Naive thymus-derived CD8-positive, alpha-beta T cell (primary cell): ENCODE results near the gene IST1. TPM values are rescaled to one million over a fixed set of nuclear protein-coding genes. Genes with fewer than 3 reads are reported as not detected.
"Not testable (repeated sequence)": the region's sequence is repeated elsewhere in the genome, so short reads cannot be mapped to it uniquely, and the experiment has no call there.

Source experiments
- ATAC-seq, 2 donors: fragments of 150-1000 bp; cut with Tn5 transposase in 1 of 2; sonication (Bioruptor Pico), chemical (Tn5 transposase) in 1 of 2; 1 replicate in 1 of 2; 2 replicates in 1 of 2; pipeline ENCODE4 v1.10.0; 2021; ENCODE audit warnings: mild to moderate bottlenecking in 2 of 2, moderate library complexity in 2 of 2
- POLR2A ChIA-PET: fragments of 350-600 bp; sonication (Branson Sonifier 250); formaldehyde crosslinking; loops from one replicate; lab custom pipeline; 2021; ENCODE audit warnings: antibody characterized with exemption; lab: Charles Lee
- DNase-seq, 10 donors: peaks; one replicate each; pipeline versions ENCODE4 v3.0.0 to v3.0.0-alpha.2; 2020 to 2022
- H3K27ac Mint-ChIP-seq, 10 donors: one replicate each; pipeline ENCODE4 v1.8.0; 2020 to 2022; ENCODE audit warnings: mild to moderate bottlenecking in 10 of 10, mixed read lengths in 10 of 10, moderate library complexity in 4 of 10, inconsistent platforms in 1 of 10
- H3K27me3 Mint-ChIP-seq, 5 donors: one replicate each; pipeline ENCODE4 v1.8.0; 2021 to 2022; ENCODE audit warnings: mixed read lengths in 5 of 5
- H3K36me3 Mint-ChIP-seq, 3 donors: one replicate each; pipeline ENCODE4 v1.8.0; 2020 to 2022; ENCODE audit warnings: mixed read lengths in 3 of 3, mild to moderate bottlenecking in 2 of 3, inconsistent platforms in 1 of 3
- H3K4me1 Mint-ChIP-seq, 4 donors: one replicate each; pipeline ENCODE4 v1.8.0; 2021 to 2022; ENCODE audit warnings: mixed read lengths in 4 of 4
- H3K4me3 Mint-ChIP-seq, 10 donors: one replicate each; pipeline ENCODE4 v1.8.0; 2020 to 2022; ENCODE audit warnings: mild to moderate bottlenecking in 10 of 10, mixed read lengths in 10 of 10, moderate library complexity in 6 of 10, inconsistent platforms in 1 of 10
- H3K9me3 Mint-ChIP-seq, 9 donors: one replicate each; pipeline ENCODE4 v1.8.0; 2020 to 2022; ENCODE audit warnings: mixed read lengths in 9 of 9, mild to moderate bottlenecking in 3 of 9, inconsistent platforms in 1 of 9, moderate library complexity in 1 of 9
- polyA plus RNA-seq, 3 donors: library from polyadenylated mRNA; unstranded; fragments of 300-500 nt; fragmentation: Illumina TruSeq; gene quantifications; one replicate each; pipeline ENCODE4 v1.2.3, GENCODE V29; 2021
- total RNA-seq, 8 experiments: library from RNA in 2 of 8; stranded (reverse) in 2 of 8; gene quantifications; one replicate each; pipeline ENCODE4 v1.2.3 and lab custom pipeline; 2021 to 2026

The IST1 gene
- total and polyA plus RNA-seq, 5 experiments from 2014 or later, result 115 to 298 (median 161) TPM

- DNase-seq, result peak in 1 of 10 donors; percentile 45
- Mint-ChIP-seq H3K27me3 (no peaks in the 10 kb centered on the region), H3K4me3 (peak overlapping the region in 2 of 10 donors; percentile 6 to 80), H3K36me3 (peaks cover 0 to 56% (median 5%) of the 10 kb centered on the region in 3 donors), H3K27ac (peak overlapping the region in 8 of 10 donors; percentile 29 to 93 (median 70)), H3K4me1 (peaks cover 28 to 69% (median 57%) of the 10 kb centered on the region in 4 donors), H3K9me3 (no peaks in the 10 kb centered on the region)
- peak; percentile 32 to 35 for ATAC-seq
- POLR2A ChIA-PET, result interaction anchor here (2.7 kb wide), 1 partner anchor 26 kb away, joined by 11 read pairs; no protein-coding TSS in a partner anchor
Measured at GRCh38 chr16:71855937-71856662, 39.2 kb upstream of the IST1 start.

GRCh38 chr16:71859762-71860521 lies 35.4 kb upstream of the IST1 start:
- ATAC-seq, result no peak
- no peak for DNase-seq
- H3K27ac Mint-ChIP-seq, result peak overlapping the region in 3 of 10 donors; percentile 20 to 58 (median 27)
- POLR2A ChIA-PET, result no interaction called here
- no peaks in the 10 kb centered on the region for H3K9me3 Mint-ChIP-seq
- H3K36me3 Mint-ChIP-seq, result peaks cover 0 to 43% (median 5%) of the 10 kb centered on the region in 3 donors
- no peak overlapping the region for H3K4me3 Mint-ChIP-seq
- H3K4me1 Mint-ChIP-seq, result peaks cover 20 to 31% (median 28%) of the 10 kb centered on the region in 4 donors
- no peaks in the 10 kb centered on the region for H3K27me3 Mint-ChIP-seq

GRCh38 chr16:71863995-71864394 lies 31.3 kb upstream of the IST1 start:
- no peaks in the 10 kb centered on the region for H3K27me3 Mint-ChIP-seq
- H3K9me3 Mint-ChIP-seq, result no peaks in the 10 kb centered on the region
- DNase-seq, result no peak
- H3K27ac Mint-ChIP-seq, result no peak overlapping the region
- no peak for ATAC-seq
- POLR2A ChIA-PET, result no interaction called here
- peaks cover 2 to 6% (median 5%) of the 10 kb centered on the region in 4 donors for H3K4me1 Mint-ChIP-seq
- H3K4me3 Mint-ChIP-seq, result no peak overlapping the region
- H3K36me3 Mint-ChIP-seq, result peaks cover 0 to 45% (median 5%) of the 10 kb centered on the region in 3 donors

- ATAC-seq (no peak), DNase-seq (no peak)
- Mint-ChIP-seq H3K27me3 (no peaks in the 10 kb centered on the region), H3K4me1 (peaks cover 0 to 11% (median 3%) of the 10 kb centered on the region in 4 donors), H3K36me3 (peaks cover 0 to 37% (median 5%) of the 10 kb centered on the region in 3 donors), H3K4me3 (peak overlapping the region in 1 of 10 donors; percentile 2), H3K27ac (peak overlapping the region in 1 of 10 donors; percentile 32), H3K9me3 (no peaks in the 10 kb centered on the region)
- POLR2A ChIA-PET, result interaction anchor here (0.5 to 0.7 kb wide), 2 partner anchors 14 to 33 kb away, joined by 3 to 4 read pairs; no protein-coding TSS in a partner anchor
Measured at GRCh38 chr16:71865173-71865863, 30.0 kb upstream of the IST1 start.

GRCh38 chr16:71867175-71867574 lies 28.2 kb upstream of the IST1 start:
- not testable (repeated sequence) for H3K27ac Mint-ChIP-seq, ATAC-seq, H3K4me3 Mint-ChIP-seq, DNase-seq, H3K27me3 Mint-ChIP-seq, H3K9me3 Mint-ChIP-seq
- H3K36me3 Mint-ChIP-seq, result peaks cover 0 to 28% (median 7%) of the 10 kb centered on the region in 3 donors
- peaks cover 0 to 12% (median 3%) of the 10 kb centered on the region in 4 donors for H3K4me1 Mint-ChIP-seq
- POLR2A ChIA-PET, result interaction anchor here (0.6 kb wide), 1 partner anchor 89 kb away, joined by 3 read pairs; no protein-coding TSS in a partner anchor

GRCh38 chr16:71867939-71868338 lies 27.4 kb upstream of the IST1 start:
- no peak overlapping the region for H3K27ac Mint-ChIP-seq
- no peaks in the 10 kb centered on the region for H3K27me3 Mint-ChIP-seq
- no peak for DNase-seq
- POLR2A ChIA-PET, result interaction anchor here (0.5 kb wide), 2 partner anchors 25 to 64 kb away, joined by 3 read pairs; no protein-coding TSS in a partner anchor
- peaks cover 0 to 28% (median 7%) of the 10 kb centered on the region in 3 donors for H3K36me3 Mint-ChIP-seq
- no peaks in the 10 kb centered on the region for H3K9me3 Mint-ChIP-seq
- no peak for ATAC-seq
- H3K4me3 Mint-ChIP-seq, result no peak overlapping the region
- H3K4me1 Mint-ChIP-seq, result peaks cover 0 to 20% (median 10%) of the 10 kb centered on the region in 4 donors

GRCh38 chr16:71869089-71869488 lies 26.2 kb upstream of the IST1 start:
- ATAC-seq (no peak), DNase-seq (no peak)
- H3K27me3 Mint-ChIP-seq, result no peaks in the 10 kb centered on the region
- H3K36me3 Mint-ChIP-seq, result peaks cover 0 to 22% (median 4%) of the 10 kb centered on the region in 3 donors
- H3K9me3 Mint-ChIP-seq, result no peaks in the 10 kb centered on the region
- POLR2A ChIA-PET, result no interaction called here
- H3K4me1 Mint-ChIP-seq, result peaks cover 0 to 24% (median 14%) of the 10 kb centered on the region in 4 donors
- no peak overlapping the region for H3K27ac Mint-ChIP-seq
- no peak overlapping the region for H3K4me3 Mint-ChIP-seq

GRCh38 chr16:71870818-71871217 lies 24.5 kb upstream of the IST1 start:
- DNase-seq (no peak), ATAC-seq (no peak)
- POLR2A ChIA-PET, result interaction anchor here (1.8 kb wide), 1 partner anchor 10 kb away, joined by 5 read pairs; no protein-coding TSS in a partner anchor
- H3K27ac Mint-ChIP-seq, result no peak overlapping the region
- no peak overlapping the region for H3K4me3 Mint-ChIP-seq
- no peaks in the 10 kb centered on the region for H3K27me3 Mint-ChIP-seq
- H3K9me3 Mint-ChIP-seq, result no peaks in the 10 kb centered on the region
- peaks cover 0 to 14% (median 3%) of the 10 kb centered on the region in 3 donors for H3K36me3 Mint-ChIP-seq
- peaks cover 0 to 24% (median 14%) of the 10 kb centered on the region in 4 donors for H3K4me1 Mint-ChIP-seq

- POLR2A ChIA-PET, result interaction anchor here (0.6 kb wide), 1 partner anchor 110 kb away, joined by 4 read pairs; no protein-coding TSS in a partner anchor
- Mint-ChIP-seq H3K4me3 (peak overlapping the region; percentile 24 to 76 (median 52)), H3K9me3 (no peaks in the 10 kb centered on the region), H3K27ac (peak overlapping the region; percentile 72 to 94 (median 86)), H3K4me1 (peaks cover 0 to 24% (median 14%) of the 10 kb centered on the region in 4 donors), H3K27me3 (no peaks in the 10 kb centered on the region), H3K36me3 (peaks cover 0 to 8% (median 3%) of the 10 kb centered on the region in 3 donors)
- ATAC-seq (no peak), DNase-seq (no peak)
Measured at GRCh38 chr16:71873199-71873598, 22.1 kb upstream of the IST1 start.

- Mint-ChIP-seq H3K4me1 (peaks cover 32 to 44% (median 43%) of the 10 kb centered on the region in 4 donors), H3K27ac (peak overlapping the region in 2 of 10 donors; percentile 58 to 79), H3K4me3 (peak overlapping the region in 1 of 10 donors; percentile 25)
Measured at GRCh38 chr16:71878911-71879310, 16.4 kb upstream of the IST1 start.

GRCh38 chr16:71880176-71880575 lies 15.2 kb upstream of the IST1 start:
- ATAC-seq (no peak), DNase-seq (no peak)
- Mint-ChIP-seq H3K36me3 (peaks cover 7 to 18% (median 8%) of the 10 kb centered on the region in 3 donors), H3K27me3 (peaks cover 0 to 2% (median 0%) of the 10 kb centered on the region in 5 donors), H3K27ac (peak overlapping the region in 4 of 10 donors; percentile 15 to 79 (median 52)), H3K9me3 (peaks cover 0 to 2% (median 0%) of the 10 kb centered on the region in 9 donors), H3K4me1 (peaks cover 37 to 54% (median 52%) of the 10 kb centered on the region in 4 donors), H3K4me3 (peak overlapping the region in 7 of 10 donors; percentile 33 to 85 (median 76))
- POLR2A ChIA-PET, result interaction anchor here (0.6 to 5.0 kb wide), 4 partner anchors 8 to 72 kb away, joined by 3 to 76 read pairs (median 9); partner anchors contain the start of gene AP1G1

More at GRCh38 chr16:71878911-71879310, 16.4 kb upstream of the IST1 start:
- Mint-ChIP-seq H3K9me3 (no peaks in the 10 kb centered on the region), H3K36me3 (peaks cover 7 to 19% (median 8%) of the 10 kb centered on the region in 3 donors), H3K27me3 (no peaks in the 10 kb centered on the region)
- POLR2A ChIA-PET, result interaction anchor here (0.6 kb wide), 1 partner anchor 13 kb away, joined by 5 read pairs; no protein-coding TSS in a partner anchor
- DNase-seq (no peak), ATAC-seq (no peak)
